Activated naive CD4-positive, alpha-beta T cell treated with Interleukin-2 at 50 U/mL for 16 hours (primary cell): ENCODE results near the gene GDF7.

Source experiments
- DNase-seq: peaks from one replicate; pipeline ENCODE4 v3.0.0-alpha.2; 2020

GDF7 gene

GRCh38 chr2:20629581-20630171 is 37.3 kb upstream of the GDF7 start:
- no peak for DNase-seq

GRCh38 chr2:20630967-20631366 is 36.0 kb upstream of the GDF7 start:
- DNase-seq, result no peak

DNA sequence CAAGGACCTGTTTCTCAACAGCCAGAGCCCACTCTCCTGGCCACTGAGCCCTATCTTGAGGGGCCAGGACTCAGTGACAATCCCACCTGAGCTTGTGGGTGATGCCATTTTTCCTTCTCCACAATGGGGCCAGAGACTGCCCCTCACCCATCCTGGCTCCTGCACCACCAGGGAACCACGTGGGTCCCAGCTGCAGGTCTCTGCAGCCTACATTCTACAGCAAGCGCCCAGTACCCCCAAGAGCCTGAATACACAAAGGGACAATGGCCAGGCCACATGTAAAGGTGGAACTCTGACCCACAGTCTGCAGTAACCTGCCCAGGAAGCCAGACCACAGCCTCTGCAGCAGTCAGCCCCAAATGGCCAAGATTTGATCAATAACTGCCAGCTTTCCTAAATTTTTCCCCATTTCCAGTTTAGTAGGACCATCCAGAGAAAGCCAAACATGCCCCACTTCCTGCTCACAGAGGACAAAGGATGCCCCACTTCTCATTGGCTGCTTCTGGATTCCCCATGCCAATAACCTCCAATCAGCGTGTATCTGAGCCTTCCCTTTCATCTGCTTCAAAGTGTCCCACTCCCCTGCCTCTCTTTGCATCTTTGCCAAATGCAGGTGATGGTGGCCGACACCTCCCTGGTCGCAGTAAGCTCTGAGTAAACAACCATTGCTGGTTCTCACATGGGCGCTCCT is 35.2 kb upstream of the GDF7 start:
- DNase-seq, result no peak

GRCh38 chr2:20632446-20632990 is 34.4 kb upstream of the GDF7 start:
- DNase-seq, result no peak

GRCh38 chr2:20633001-20633400 is 33.9 kb upstream of the GDF7 start:
- no peak for DNase-seq

DNA sequence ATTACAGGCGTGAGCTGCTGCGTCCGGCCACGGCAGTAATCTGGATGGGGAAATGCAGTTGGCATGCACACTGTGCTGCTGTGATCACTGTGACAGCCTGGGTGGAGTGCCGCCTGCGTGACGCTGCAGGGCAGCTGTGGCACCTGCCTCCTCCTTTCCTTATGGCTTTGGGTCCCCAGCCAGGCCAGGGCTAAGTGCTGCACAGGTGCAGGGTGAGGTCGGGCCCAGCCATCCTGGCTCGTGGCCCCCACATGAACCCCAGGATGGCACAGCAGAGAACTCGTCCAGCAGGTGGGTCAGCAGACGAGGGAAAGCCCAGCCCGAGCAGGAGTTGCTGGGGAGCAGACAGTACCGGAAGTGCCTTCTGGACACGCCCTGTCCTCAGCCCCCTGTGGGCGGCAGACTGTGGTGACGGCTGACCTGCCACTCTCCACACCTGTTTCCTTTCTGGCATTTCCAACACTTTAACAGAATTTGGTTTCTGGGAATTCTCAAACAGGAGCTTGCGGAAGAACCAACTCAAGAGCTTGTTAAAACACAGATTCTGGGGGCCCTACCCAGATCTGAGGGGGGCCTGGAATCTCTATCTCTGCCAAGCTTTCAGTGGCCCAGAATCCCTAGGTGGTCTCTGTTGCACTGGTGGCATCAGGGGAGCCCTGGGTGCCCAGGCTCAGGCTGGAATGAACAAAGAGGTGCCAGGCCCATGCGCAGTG is 33.0 kb upstream of the GDF7 start:
- no peak for DNase-seq

GRCh38 chr2:20634507-20635112 is 32.3 kb upstream of the GDF7 start:
- DNase-seq, result no peak

- DNase-seq, result no peak
Measured at GRCh38 chr2:20635113-20635510, 31.8 kb upstream of the GDF7 start.

GRCh38 chr2:20635675-20636584 is 31.0 kb upstream of the GDF7 start:
- peak; percentile 38 for DNase-seq

DNA sequence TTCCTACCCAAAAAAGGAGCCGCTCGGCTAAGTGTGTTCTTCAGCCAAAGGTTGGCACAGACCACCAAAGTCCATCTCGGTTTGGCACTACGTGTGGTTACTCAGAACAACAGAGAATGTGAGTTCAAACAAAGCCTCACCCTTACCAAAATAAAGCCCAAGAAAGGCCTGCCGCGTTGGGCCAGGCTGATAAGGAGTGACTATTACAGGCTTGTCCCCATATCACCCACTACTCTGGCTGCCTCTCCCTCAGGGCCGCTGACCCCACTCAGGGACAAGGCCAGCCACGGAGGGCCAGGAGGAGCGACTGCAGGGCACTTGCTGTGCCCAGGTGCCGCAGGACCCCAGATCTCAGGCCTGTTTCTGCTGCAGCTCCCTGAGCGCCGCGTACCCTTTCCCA is 29.8 kb upstream of the GDF7 start:
- DNase-seq, result no peak

GRCh38 chr2:20638014-20638413 is 28.9 kb upstream of the GDF7 start:
- no peak for DNase-seq

DNA sequence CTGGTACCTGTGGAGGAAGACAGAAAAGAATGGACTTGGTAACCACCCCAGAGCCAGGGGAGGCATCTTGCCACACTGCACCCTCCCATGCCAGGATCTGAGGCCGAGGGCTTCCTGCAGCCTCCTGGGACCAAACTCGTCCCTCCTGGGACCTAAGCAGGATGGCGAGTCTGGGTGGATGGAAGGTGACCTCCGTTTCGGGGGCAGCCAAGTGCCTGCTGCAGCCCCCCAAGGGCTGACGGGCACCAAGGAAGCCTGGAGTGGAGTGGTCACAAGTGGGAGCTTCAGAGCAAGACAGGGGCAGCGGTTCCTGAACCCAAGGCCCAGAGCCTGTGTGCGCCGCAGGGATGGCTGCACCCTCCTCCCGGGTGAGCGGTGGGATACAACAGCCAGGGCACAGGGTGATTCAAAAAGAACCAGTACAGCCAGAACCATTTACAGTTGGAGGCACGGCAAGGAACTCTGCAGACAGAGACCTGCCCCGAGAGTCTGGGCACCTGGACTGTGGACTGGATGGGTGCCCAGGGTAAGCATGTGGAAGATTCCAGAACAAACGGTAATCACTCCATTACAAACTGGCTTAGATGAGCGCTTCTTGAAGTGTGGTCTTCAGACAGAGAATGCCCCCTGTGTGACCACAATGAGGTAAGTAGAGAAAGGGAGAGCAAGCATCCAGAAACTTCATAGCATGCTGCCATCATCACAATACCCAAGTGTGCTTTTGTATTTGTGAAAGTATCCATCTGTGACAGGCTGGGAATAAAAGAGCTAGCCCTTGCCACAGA is 28.1 kb upstream of the GDF7 start:
- DNase-seq, result no peak

DNA sequence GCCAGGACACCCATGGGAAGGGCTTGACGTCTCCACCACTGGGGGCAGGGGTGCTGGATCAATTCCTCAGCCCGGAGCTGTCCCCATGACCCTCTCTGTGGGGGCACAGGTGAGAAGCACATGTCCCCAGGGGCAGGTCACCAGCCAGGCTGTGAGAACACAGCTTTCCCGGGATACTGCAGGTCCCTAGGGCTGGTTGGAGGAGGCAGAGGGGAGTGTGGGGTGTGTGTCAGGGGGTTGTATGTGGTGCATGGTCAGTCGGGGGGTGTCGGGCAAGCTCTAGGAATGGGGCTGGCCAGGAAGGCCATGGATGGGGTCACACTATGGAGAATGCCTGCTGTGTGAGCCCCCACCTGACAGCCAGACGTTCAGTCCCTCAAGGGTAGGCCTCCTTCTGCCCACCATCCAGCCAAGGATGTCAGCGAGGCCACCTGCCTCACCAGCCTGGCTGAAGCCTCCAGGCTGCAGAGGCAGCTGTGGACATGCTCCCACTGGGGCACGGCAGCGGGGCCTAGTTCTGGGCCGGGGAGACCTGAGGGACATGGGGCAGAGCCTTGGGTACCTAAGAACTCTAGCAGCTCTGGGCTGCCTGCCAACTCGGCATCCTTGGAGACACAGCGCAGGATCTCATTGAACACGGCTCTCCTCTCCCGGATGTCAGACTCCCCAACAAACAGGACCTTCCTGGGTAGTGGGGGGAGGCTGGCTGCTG is 26.4 kb upstream of the GDF7 start:
- DNase-seq, result no peak

DNA sequence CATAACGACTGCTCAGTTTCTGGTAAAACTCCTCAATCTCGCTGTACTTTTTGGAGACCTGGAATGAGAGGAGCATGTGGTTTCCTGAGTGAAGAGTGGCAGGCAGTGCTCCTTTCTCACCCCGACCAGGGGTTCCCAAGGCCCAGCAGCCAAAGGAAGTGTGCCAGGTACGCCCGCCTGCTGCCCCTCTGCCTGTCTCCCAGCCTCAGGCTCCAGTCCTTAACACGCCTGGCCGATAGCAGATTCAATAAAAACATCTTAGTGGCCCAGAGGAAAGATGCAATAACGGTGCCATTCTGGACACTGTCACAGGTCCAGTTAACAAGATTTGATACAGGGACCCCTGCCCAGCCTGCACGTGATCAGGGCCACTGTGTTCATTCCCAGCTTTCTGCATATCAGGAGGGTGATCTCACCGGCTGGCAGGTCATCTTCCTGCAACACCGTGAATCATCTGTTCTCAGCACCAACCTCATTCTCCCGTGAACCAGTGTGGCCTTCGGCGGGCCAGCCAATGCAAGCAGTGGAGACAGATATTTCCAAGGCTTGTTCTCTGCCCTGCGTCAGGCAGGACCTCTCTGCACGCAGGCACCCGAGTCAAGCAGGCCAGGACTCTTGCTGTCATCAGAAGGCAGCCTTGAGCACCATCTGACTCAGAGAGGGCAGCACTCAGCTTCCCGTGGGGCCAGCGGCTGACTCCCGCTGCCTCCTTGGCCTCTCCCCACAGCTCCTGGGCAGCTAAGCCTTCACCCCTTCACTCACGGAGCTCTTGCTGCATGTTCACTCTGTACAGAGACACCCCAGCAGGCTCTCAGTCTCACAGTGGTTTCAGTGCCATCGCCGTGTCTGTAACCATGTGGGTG is 25.6 kb upstream of the GDF7 start:
- DNase-seq, result no peak

GRCh38 chr2:20642055-20642971 is 24.6 kb upstream of the GDF7 start:
- DNase-seq, result peak; percentile 76

GRCh38 chr2:20643060-20643459 is 23.9 kb upstream of the GDF7 start:
- no peak for DNase-seq

DNA sequence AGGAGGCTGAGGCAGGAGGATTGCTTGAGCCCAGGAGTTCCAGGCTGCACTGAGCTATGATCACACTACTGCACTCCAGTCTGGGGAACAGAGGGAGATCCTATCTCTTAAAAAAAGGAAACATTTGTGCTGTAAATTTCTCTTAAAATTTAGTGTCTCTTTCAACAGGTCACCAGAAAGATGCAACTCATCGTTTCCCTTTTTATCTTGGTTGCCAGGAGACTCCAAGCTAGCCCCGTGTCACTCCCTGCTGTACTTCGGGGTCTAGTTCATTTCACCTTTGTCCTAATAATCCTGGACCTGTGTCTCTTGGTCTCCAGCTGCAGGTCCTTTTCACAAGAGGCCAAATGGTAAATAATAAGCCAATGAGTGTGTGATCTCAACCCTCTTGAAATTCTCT is 23.1 kb upstream of the GDF7 start:
- no peak for DNase-seq

DNA sequence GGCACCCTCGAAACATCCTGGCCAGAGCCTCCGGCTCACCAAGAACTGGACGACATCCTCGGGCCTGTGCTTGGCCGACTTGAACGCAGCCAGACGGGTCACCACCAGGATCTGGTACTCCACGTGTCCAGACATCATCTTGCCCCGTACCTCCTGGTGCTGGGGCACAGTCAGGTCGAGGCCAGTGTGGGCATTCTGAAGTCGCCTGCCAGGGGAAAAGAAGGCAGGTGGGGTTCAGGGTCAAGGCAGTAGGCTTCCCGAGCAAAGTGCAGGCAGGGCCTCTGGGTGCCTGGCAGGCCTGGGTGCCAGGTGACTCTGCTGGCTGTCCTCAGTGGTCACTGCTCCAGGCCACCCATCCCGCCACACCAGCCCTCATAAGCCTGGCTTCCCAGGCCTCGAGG is 21.6 kb upstream of the GDF7 start:
- DNase-seq, result no peak

- DNase-seq, result no peak
Measured at GRCh38 chr2:20645761-20646160, 21.2 kb upstream of the GDF7 start.
